Muscle layer of colon (tissue), 2 donors: ENCODE measurements around the gene WDFY4.

Source experiments
- H3K27ac ChIP-seq: one replicate; pipeline ENCODE4 v1.7.0; 2013; ENCODE audit warnings: low read depth, mild to moderate bottlenecking, low read length, moderate library complexity
- H3K27me3 ChIP-seq, 2 donors: one replicate each; pipeline ENCODE4 v1.7.0; 2013; ENCODE audit warnings: low read length in 2 of 2, mild to moderate bottlenecking in 2 of 2; ENCODE audit not compliant: insufficient read depth in 2 of 2, control insufficient read depth in 1 of 2
- H3K36me3 ChIP-seq: one replicate; pipeline ENCODE4 v1.7.0; 2013; ENCODE audit warnings: mild to moderate bottlenecking, low read length; ENCODE audit not compliant: insufficient read depth
- H3K4me1 ChIP-seq: one replicate; pipeline ENCODE4 v1.7.0; 2013; ENCODE audit warnings: mild to moderate bottlenecking, low read length; ENCODE audit not compliant: insufficient read depth
- H3K4me3 ChIP-seq, 2 donors: one replicate each; pipeline ENCODE4 v1.7.0; 2013; ENCODE audit warnings: low read length in 2 of 2, low read depth in 1 of 2, mild to moderate bottlenecking in 1 of 2, moderate library complexity in 1 of 2
- H3K9ac ChIP-seq: one replicate; pipeline ENCODE4 v1.7.0; 2013; ENCODE audit warnings: low read length
- H3K9me3 ChIP-seq: one replicate; pipeline ENCODE4 v1.7.0; 2013; ENCODE audit warnings: mild to moderate bottlenecking, low read length
- donor health status: abdominal sarcoma.
- donor health status: Adenocarcinoma of cecum.

The WDFY4 gene

DNA sequence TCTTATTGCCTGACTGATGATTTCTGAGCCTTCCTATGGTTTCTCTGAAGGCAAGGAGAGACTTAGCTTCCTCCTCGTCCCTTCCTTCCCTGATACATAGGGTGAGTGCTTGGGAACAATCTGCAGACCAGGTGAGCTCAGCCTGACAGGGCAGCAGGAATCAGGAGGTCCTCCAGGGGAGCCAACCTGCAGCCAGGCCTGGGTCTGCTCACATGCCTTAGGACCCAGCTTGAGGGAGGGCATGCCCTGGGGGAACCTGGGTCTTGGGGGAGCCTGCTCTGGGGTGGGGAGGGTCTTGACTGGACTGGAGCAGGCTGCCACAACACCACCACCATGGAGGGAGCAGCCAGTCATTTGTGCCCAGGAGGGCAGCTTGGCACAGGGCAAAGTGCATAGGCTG is 197.3 kb downstream of the WDFY4 start:
- H3K9ac ChIP-seq = no peak overlapping the region

DNA sequence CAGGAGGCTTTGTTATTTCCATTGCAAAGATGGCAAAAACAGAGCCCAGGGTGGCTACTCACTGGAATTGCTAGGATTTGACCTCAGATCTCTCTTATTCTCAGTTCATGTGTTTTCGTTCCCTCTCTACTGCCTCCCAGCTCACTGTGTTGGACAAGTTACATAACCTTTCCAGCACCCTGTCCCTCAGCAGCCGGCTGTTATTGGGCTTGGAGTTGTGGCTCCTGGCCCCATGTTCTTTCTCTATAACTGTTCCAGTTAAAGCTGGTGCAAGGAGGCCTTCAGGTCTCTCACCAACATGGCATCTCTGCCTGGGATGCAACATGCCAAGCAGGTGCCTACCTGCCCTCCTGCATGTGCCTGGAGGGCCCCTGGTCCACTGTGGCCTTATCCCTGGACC is 198.2 kb downstream of the WDFY4 start:
- Histone ChIP-seq H3K36me3 (no peaks in the 10 kb centered on the region), H3K27me3 (no peaks in the 10 kb centered on the region), H3K27ac (no peak overlapping the region), H3K4me1 (no peaks in the 10 kb centered on the region), H3K9me3 (no peaks in the 10 kb centered on the region), H3K9ac (no peak overlapping the region), H3K4me3 (no peak overlapping the region)

More for the DNA sequence above, 197.3 kb downstream of the WDFY4 start:
- Histone ChIP-seq H3K4me1 (no peaks in the 10 kb centered on the region), H3K9me3 (no peaks in the 10 kb centered on the region), H3K4me3 (no peak overlapping the region), H3K27me3 (no peaks in the 10 kb centered on the region), H3K27ac (no peak overlapping the region), H3K36me3 (no peaks in the 10 kb centered on the region)

DNA sequence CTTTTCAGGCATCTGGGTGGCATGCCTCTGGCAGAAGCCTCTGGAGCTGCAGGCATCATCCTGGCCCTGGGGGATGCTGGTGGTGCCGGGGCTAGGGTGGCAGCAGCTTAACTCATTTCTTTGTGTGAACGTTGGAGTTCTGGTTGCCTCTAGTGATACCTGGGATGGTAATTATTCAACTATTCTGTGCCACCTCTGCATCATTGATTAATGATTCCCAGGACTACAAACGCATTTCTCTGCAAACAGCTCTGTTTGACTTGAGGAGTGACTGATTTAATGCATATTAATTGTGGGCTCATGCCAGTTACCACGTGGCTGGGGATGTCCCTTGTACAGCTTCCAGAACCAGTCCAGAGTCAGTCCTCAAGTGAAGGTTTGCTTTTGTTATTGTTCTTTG is 199.0 kb downstream of the WDFY4 start:
- no peaks in the 10 kb centered on the region for H3K9me3 ChIP-seq
- H3K27ac ChIP-seq = no peak overlapping the region
- no peaks in the 10 kb centered on the region for H3K4me1 ChIP-seq
- no peaks in the 10 kb centered on the region for H3K36me3 ChIP-seq
- no peak overlapping the region for H3K4me3 ChIP-seq
- H3K9ac ChIP-seq = no peak overlapping the region
- no peaks in the 10 kb centered on the region for H3K27me3 ChIP-seq

DNA sequence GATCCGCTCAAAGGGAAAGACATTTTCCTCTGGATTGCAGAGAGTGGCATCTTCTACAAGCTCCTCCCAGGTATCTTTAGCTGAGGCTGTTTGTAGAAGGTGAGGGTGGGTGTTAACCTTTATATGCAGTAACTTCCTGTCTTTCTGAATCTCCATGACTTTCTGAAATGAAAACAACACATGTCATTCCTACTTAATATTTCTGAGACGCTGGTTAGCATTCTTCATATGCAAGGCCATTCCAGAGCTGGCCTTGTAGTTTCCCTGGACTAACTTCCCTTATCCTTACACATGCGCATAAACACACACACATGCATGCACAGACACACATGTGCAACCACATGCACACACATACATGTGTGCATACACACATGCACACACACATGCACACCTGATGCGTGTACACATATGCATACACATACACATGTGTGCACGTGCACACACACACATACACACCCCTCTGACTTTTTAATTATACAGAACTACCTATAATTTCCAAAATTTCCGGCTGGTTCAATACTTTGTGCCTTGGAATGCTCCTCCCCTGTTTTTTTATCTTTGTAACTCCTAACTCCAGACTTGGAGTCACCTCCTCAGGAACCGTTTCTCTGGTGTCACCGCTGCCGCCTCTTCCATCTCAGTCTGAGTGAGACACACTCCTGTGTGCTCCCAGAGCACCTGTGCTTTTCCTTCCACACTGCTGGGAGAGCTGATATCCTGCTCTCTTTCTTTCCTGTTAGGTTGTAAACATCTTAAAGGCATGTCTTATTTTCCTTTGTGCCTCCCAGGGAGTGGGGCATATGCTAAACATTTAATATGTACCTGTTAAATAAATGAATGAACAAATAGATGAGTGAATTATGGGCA is 199.7 kb downstream of the WDFY4 start:
- no peak overlapping the region for H3K27ac ChIP-seq
- H3K4me3 ChIP-seq = no peak overlapping the region
- H3K9ac ChIP-seq = no peak overlapping the region
- no peaks in the 10 kb centered on the region for H3K9me3 ChIP-seq
- no peaks in the 10 kb centered on the region for H3K4me1 ChIP-seq
- no peaks in the 10 kb centered on the region for H3K27me3 ChIP-seq
- H3K36me3 ChIP-seq = no peaks in the 10 kb centered on the region

DNA sequence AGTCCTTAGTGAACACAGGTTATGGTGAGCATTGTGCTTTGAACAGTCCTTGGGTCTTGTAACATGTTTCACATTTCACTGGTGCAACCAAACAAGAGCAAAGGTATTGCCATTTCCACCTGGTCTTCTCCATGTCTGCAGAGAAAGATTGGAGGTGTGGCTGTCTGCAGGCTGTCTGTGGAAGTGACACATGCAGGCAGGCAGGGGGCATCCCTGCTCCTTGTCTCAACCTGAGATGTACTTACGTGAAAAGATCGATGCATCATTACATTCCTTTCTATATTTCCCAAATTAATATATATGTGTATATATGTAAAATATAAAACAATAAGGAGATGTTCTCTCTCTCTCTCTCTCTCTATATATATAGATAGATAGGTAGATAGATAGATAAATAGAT is 200.7 kb downstream of the WDFY4 start:
- Histone ChIP-seq H3K27me3 (no peaks in the 10 kb centered on the region), H3K27ac (no peak overlapping the region), H3K36me3 (no peaks in the 10 kb centered on the region), H3K9ac (no peak overlapping the region), H3K4me3 (no peak overlapping the region), H3K9me3 (no peaks in the 10 kb centered on the region), H3K4me1 (no peaks in the 10 kb centered on the region)

DNA sequence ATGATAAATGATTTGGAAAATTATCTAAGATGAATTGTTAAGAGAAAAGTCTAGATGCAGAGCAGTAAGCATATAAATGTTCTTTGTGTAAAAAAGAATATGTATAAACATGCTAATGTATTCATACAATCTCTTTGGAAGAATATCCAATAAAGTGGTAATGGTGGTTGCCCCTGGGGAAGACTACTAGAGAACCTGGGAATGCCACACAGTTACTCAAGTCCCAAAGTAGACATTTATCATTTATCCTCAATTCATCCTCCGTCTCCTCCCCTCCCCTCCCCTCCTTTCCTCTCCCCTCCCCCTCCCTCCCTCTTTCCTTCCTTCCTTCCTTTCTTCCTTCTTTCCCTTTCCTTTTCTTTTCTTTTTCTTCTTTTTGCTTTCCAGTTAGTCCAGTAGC is 203.3 kb downstream of the WDFY4 start:
- H3K36me3 ChIP-seq = no peaks in the 10 kb centered on the region
- H3K9me3 ChIP-seq = no peaks in the 10 kb centered on the region
- no peak overlapping the region for H3K4me3 ChIP-seq
- no peaks in the 10 kb centered on the region for H3K27me3 ChIP-seq
- no peak overlapping the region for H3K27ac ChIP-seq
- H3K9ac ChIP-seq = no peak overlapping the region
- H3K4me1 ChIP-seq = no peaks in the 10 kb centered on the region

DNA sequence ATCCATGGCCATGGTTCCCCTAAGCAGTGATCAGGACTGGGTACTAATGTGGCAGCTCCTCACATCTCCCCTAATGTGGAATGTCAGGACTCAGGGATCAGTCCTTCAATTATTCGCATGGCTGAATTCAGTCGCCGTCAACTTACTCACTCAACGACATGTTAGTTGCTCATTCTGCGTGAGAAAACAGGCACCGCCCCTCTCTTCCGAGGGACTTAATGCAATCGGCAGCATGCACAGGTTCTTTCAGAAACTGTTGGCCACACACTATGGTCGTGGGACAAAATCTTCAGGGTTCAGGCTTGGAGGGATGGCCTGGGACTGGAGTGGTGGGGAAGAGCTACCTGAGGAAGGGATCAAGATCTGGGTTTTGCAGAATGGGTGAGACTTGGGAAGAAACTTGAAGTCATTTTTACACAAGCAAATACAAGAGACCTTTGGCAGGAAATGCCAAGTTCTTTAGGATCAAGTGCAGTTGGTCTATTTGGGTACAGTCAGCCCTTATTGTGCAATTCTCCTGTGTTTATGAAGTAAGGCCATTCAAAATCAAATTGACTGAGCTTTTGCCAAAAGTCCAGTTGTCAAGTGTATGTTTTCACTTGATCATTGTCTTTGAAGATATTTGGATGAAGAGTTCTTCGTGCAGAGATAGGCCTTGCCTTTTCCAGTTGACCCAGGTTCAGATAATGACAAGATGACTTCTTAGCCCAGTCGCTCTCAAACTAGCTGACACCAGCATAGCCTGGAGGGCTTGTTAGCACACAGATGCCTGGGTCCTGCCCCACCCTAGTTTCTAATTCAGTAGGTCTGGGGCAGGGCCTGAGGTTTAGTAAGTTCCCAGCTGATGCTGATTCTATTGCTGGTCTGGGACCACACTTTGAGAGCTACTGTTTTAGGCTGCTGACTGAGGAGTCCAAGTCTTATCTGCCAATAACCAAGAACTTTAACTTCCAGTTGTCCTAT is 206.5 kb downstream of the WDFY4 start:
- no peak overlapping the region for H3K9ac ChIP-seq
- H3K36me3 ChIP-seq = no peaks in the 10 kb centered on the region
- no peaks in the 10 kb centered on the region for H3K4me1 ChIP-seq
- no peak overlapping the region for H3K27ac ChIP-seq
- no peaks in the 10 kb centered on the region for H3K27me3 ChIP-seq
- H3K4me3 ChIP-seq = no peak overlapping the region
- no peaks in the 10 kb centered on the region for H3K9me3 ChIP-seq

DNA sequence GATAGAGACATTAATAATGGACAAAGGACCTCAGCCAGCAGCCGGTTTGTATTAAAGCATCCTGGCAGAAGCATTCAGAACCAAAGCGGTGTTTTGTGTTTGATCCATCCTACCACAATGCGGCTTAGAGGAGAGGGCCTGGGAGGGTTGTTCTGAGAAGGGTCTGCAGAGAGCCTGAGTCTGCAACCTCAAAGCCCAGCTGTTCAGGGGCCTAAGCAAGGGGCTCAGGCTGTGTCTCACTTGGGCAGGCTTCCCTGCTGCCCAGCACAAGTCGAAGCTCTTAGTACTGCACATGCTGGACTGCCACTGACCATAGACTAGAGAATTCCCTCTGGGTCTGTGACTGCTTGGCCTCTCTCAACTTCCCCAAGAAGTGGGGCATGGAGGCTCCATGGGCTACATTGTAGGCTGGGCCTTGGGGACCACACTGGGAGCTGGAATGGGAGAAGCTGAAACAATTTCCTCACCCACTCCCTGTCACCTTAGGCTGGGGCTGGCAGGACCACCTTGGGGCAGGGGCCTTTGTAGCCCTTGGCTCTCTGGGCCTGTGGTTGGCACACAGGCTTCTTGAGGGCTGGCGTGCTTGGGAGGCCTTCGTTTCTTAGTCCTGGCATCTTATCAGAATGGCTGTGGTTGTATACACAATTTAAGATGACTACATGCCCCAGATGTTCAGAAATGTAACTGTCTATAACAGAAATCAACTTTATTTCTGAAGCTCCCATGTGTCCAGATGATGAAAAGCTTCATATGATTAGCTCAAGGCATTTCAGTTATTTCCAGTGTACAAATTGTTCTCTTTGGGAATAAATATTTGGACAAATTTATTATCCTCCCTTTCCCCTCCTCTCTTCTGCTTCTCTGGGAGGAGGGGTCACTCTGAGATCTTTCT is 210.5 kb downstream of the WDFY4 start:
- H3K9ac ChIP-seq = no peak overlapping the region
- H3K4me3 ChIP-seq = no peak overlapping the region
- no peaks in the 10 kb centered on the region for H3K36me3 ChIP-seq
- H3K4me1 ChIP-seq = no peaks in the 10 kb centered on the region
- no peak overlapping the region for H3K27ac ChIP-seq
- H3K27me3 ChIP-seq = no peaks in the 10 kb centered on the region
- no peaks in the 10 kb centered on the region for H3K9me3 ChIP-seq

DNA sequence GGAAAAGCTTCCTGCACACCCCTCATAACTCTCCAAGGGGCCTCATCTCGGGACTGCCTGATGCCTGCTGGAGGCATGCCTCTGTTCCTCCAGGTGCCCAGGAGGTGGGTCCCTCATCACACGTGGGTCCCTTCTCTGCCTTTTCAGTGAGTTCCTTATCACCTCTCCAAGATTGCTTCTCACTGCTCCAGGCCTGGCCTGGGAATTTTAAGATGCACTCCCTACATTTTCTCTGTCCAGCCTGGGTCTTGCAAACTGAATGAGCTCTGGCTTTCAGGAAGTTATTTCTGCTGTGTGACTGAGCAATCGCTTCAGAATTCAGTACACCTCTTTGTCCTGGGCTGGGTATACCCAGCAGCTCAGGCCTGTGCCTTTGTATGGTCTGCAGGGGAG is 211.1 kb downstream of the WDFY4 start:
- Histone ChIP-seq H3K9me3 (no peaks in the 10 kb centered on the region), H3K27me3 (no peaks in the 10 kb centered on the region), H3K4me3 (no peak overlapping the region), H3K36me3 (no peaks in the 10 kb centered on the region), H3K4me1 (no peaks in the 10 kb centered on the region), H3K9ac (no peak overlapping the region), H3K27ac (no peak overlapping the region)

DNA sequence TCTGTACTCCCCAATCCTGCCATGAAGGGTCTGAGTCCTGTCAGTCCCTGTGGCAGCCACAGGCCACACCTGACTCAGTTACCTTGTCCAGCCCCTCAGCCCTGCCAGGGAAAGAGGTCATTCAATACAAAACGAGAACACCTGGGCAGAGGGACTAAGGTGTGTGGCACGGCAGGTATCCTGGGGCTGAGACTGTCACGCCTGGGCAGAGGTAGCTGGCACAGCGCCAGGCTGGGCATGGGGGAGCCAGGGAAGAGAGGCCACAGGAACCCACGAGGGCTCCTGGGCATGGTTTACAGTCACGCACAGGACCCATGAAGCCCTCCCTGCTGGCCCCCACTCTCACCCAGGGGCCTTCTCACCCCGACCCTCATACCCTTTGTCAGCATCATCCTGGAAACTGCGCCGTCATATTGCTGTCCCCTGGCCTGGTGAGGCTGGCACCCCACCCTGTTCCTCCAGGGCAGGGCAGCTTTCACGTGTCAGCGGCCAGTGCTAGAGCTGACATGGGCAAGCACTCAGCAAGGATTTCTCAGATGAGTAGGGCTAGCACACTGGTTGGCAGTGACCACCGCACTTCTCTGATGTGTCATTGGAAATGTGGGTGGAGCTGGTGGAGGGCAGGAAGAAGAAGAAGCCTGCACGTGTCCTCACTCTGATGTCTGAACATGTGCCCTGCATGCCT is 212.2 kb downstream of the WDFY4 start:
- Histone ChIP-seq H3K36me3 (no peaks in the 10 kb centered on the region), H3K4me3 (no peak overlapping the region), H3K9me3 (no peaks in the 10 kb centered on the region), H3K4me1 (no peaks in the 10 kb centered on the region), H3K27me3 (no peaks in the 10 kb centered on the region), H3K9ac (no peak overlapping the region), H3K27ac (no peak overlapping the region)
